ENCODE data around the gene CD22. TPM values are rescaled to one million over a fixed set of nuclear protein-coding genes. Genes with fewer than 3 reads are reported as not detected.
A peak's percentile ranks its signal among the peaks of the same experiment; 100 is the strongest.

CD22 gene
- total RNA-seq (2016; rRNA removed; fragmentation: Illumina TruSeq; extraction: Trizol), result 0.49 and 0.71 TPM in 2 replicates
- 0.53 and 1.0 TPM in 2 replicates for total RNA-seq (2016; cell fraction: cytosol; rRNA removed; fragmentation: Illumina TruSeq; extraction: Trizol; ENCODE audit: low read depth)
- 0.40 and 0.97 TPM in 2 replicates for total RNA-seq (2016; cell fraction: insoluble cytoplasmic fraction; rRNA removed; fragmentation: Illumina TruSeq; extraction: Trizol)
- 0.62 and 0.93 TPM in 2 replicates for total RNA-seq (2016; cell fraction: membrane; rRNA removed; fragmentation: Illumina TruSeq; extraction: Trizol)
- 2.8 and 3.5 TPM in 2 replicates for total RNA-seq (2016; cell fraction: nucleus; rRNA removed; fragmentation: Illumina TruSeq; extraction: Trizol)
- polyA plus RNA-seq (2011; rRNA removed), result 0.98 and 1.7 TPM in 2 replicates
- polyA plus RNA-seq (2011; cell fraction: cytosol; rRNA removed), result 0.49 and 0.85 TPM in 2 replicates
- polyA plus RNA-seq (2011; cell fraction: nucleus; rRNA removed), result 1.8 and 2.5 TPM in 2 replicates
- 0.66 and 0.72 TPM in 2 replicates for polyA plus RNA-seq (2012)
- polyA plus RNA-seq (2016; cell fraction: cytosol; fragmentation: Illumina TruSeq; extraction: Trizol; ENCODE audit: low read depth), result 0.19 and 0.31 TPM in 2 replicates
- 0.82 and 1.2 TPM in 2 replicates for polyA plus RNA-seq (2016; cell fraction: insoluble cytoplasmic fraction; fragmentation: Illumina TruSeq; extraction: Trizol; ENCODE audit: low read depth)
- polyA plus RNA-seq (2016; cell fraction: membrane; fragmentation: Illumina TruSeq; extraction: Trizol; ENCODE audit: low read depth), result 0.36 and 0.50 TPM in 2 replicates
- polyA plus RNA-seq (2016; cell fraction: nucleus; fragmentation: Illumina TruSeq; extraction: Trizol; ENCODE audit: insufficient read depth, low read depth), result 3.9 and 6.0 TPM in 2 replicates
- polyA minus RNA-seq (2011; rRNA and poly(A)+ RNA removed; ENCODE audit: low replicate concordance), result 1.6 and 2.4 TPM in 2 replicates
- polyA minus RNA-seq (2011; cell fraction: cytosol; rRNA and poly(A)+ RNA removed), result 1.5 TPM in 1 of 2 replicates, not detected in the other
- polyA minus RNA-seq (2011; cell fraction: nucleus; rRNA and poly(A)+ RNA removed), result 0.64 and 0.99 TPM in 2 replicates
- Bru-seq, nascent RNA, result percentile 23 among the genes with signal in this experiment
- percentile 29 among the genes with signal in this experiment for BruChase-seq, experiment 1, labeled RNA remaining after a 6-hour chase
- BruChase-seq, experiment 2, labeled RNA remaining after a 2-hour chase, result percentile 27 among the genes with signal in this experiment
- long read RNA-seq, experiment 1, result 0 reads
- long read RNA-seq, experiment 2, partial matches to known transcripts, result 0 of 1 reads
- long read RNA-seq, experiment 2, other reads (novel, unspliced or antisense), result 1 of 1 reads

DNA sequence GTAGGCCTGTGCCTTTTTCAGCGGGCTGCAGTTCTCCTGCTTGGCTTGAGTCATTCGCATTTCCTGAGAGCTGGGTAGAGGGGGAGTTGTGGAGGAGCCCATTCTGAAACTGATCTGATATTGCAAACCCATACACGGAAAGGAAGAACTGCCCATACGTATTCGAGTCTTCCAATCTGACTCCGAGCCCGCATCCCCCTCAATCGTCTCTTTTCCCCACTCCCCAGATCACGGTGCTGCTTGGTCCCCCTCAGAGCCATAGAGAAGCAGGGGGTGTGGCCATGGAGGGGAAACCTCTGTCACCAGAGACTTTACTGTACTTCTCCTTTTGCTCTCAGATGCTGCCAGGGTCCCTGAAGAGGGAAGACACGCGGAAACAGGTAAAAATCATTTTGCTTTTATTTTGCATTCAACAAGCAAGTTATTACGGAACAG lies at the start of gene CD22:
CD22 (plus strand) TSS at position 337 of the 435 bp plus-strand sequence. CDS start 2,854 bp downstream, outside the sequence.
- Histone ChIP-seq H2AFZ (ENCODE audit: low read length) (no peak within 1 kb of the TSS), H3K27me3 (ENCODE audit: control insufficient read depth in 1 of 2, insufficient read depth in 2 of 2, low read length in 2 of 2) (no peaks in the 10 kb centered on the region), H3K4me1 (ENCODE audit: insufficient read depth, low read length) (peaks cover 19% of the 10 kb centered on the region), H3K4me3 (replicated peaks in 1 of 3; ENCODE audit: insufficient read depth in 1 of 3, low read depth in 2 of 3, low read length in 3 of 3) (no peak within 1 kb of the TSS), H3K4me2 (ENCODE audit: low read depth, low read length) (no peak within 1 kb of the TSS), H3K27ac (ENCODE audit: extremely low read length, insufficient read depth, low read length) (no peak within 1 kb of the TSS), H3K9ac (ENCODE audit: insufficient read depth, low read depth, low read length) (no peak within 1 kb of the TSS), H3K9me3 (ENCODE audit: low read length) (no peaks in the 10 kb centered on the region), H3K79me2 (ENCODE audit: insufficient read depth, low read length) (no peaks in the 10 kb centered on the region), H4K20me1 (ENCODE audit: insufficient read depth, low read length) (no peaks in the 10 kb centered on the region), H3K36me3 (replicated peaks in 1 of 2; ENCODE audit: control insufficient read depth in 1 of 2, insufficient read depth in 2 of 2, low read length in 2 of 2) (no peaks in the 10 kb centered on the region)
- ATAC-seq, result no peak
- intact Hi-C loops (cut with micrococcal nuclease; ENCODE audit: unreplicated experiment) (no loop called here), in situ Hi-C loops (cut with HindIII; ENCODE audit: extremely low pct_ligation_motif_present, low pct_unique_long_range_greater_than_20kb) (no loop called here)
- no TSS peak for BruUV-seq (replicated peaks)
- ChIA-PET CTCF (ENCODE audit: low intra/inter-chr PET ratio, low total read pairs) (no interaction called here), POLR2A (no interaction called here)
- WGBS (ENCODE audit: low lambda C conversion rate), result 96% methylated on average over 11 of the region's 12 CpGs
- DNase-seq (ENCODE audit: low spot score), result no peak
- no peak for FAIRE-seq
- TF ChIP-seq MLLT10 (CRISPR knock-in tag; IDR thresholded peaks at IDR 0.05), result no peak
- TF ChIP-seq HOXA9 (CRISPR knock-in tag; IDR thresholded peaks at IDR 0.05; ENCODE audit: borderline replicate concordance), result no peak
- no peak for TF ChIP-seq REPIN1 (CRISPR knock-in tag; IDR thresholded peaks at IDR 0.05; ENCODE audit: borderline replicate concordance, low read depth)
- no peak for TF ChIP-seq RXRA (CRISPR knock-in tag; IDR thresholded peaks at IDR 0.05)
- no peak for TF ChIP-seq ZNF878 (CRISPR knock-in tag; IDR thresholded peaks at IDR 0.05)
- TF ChIP-seq, protein P1, sequence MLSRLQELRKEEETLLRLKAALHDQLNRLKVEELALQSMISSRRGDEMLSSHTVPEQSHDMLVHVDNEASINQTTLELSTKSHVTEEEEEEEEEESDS (CRISPR knock-in tag; IDR thresholded peaks at IDR 0.05; ENCODE audit: borderline replicate concordance), result no peak
- TF ChIP-seq PAX8 (CRISPR knock-in tag; IDR thresholded peaks at IDR 0.05; ENCODE audit: borderline replicate concordance), result no peak
- TF ChIP-seq SATB2 (CRISPR knock-in tag; IDR thresholded peaks at IDR 0.05), result no peak
- TF ChIP-seq HMG20B (CRISPR knock-in tag; conservative IDR thresholded peaks at IDR 0.05), result no peak
- TF ChIP-seq, protein P2, sequence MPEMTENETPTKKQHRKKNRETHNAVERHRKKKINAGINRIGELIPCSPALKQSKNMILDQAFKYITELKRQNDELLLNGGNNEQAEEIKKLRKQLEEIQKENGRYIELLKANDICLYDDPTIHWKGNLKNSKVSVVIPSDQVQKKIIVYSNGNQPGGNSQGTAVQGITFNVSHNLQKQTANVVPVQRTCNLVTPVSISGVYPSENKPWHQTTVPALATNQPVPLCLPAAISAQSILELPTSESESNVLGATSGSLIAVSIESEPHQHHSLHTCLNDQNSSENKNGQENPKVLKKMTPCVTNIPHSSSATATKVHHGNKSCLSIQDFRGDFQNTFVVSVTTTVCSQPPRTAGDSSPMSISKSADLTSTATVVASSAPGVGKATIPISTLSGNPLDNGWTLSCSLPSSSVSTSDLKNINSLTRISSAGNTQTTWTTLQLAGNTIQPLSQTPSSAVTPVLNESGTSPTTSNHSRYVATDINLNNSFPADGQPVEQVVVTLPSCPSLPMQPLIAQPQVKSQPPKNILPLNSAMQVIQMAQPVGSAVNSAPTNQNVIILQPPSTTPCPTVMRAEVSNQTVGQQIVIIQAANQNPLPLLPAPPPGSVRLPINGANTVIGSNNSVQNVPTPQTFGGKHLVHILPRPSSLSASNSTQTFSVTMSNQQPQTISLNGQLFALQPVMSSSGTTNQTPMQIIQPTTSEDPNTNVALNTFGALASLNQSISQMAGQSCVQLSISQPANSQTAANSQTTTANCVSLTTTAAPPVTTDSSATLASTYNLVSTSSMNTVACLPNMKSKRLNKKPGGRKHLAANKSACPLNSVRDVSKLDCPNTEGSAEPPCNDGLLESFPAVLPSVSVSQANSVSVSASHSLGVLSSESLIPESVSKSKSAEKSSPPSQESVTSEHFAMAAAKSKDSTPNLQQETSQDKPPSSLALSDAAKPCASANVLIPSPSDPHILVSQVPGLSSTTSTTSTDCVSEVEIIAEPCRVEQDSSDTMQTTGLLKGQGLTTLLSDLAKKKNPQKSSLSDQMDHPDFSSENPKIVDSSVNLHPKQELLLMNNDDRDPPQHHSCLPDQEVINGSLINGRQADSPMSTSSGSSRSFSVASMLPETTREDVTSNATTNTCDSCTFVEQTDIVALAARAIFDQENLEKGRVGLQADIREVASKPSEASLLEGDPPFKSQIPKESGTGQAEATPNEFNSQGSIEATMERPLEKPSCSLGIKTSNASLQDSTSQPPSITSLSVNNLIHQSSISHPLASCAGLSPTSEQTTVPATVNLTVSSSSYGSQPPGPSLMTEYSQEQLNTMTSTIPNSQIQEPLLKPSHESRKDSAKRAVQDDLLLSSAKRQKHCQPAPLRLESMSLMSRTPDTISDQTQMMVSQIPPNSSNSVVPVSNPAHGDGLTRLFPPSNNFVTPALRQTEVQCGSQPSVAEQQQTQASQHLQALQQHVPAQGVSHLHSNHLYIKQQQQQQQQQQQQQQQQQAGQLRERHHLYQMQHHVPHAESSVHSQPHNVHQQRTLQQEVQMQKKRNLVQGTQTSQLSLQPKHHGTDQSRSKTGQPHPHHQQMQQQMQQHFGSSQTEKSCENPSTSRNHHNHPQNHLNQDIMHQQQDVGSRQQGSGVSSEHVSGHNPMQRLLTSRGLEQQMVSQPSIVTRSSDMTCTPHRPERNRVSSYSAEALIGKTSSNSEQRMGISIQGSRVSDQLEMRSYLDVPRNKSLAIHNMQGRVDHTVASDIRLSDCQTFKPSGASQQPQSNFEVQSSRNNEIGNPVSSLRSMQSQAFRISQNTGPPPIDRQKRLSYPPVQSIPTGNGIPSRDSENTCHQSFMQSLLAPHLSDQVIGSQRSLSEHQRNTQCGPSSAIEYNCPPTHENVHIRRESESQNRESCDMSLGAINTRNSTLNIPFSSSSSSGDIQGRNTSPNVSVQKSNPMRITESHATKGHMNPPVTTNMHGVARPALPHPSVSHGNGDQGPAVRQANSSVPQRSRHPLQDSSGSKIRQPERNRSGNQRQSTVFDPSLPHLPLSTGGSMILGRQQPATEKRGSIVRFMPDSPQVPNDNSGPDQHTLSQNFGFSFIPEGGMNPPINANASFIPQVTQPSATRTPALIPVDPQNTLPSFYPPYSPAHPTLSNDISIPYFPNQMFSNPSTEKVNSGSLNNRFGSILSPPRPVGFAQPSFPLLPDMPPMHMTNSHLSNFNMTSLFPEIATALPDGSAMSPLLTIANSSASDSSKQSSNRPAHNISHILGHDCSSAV (CRISPR knock-in tag; IDR thresholded peaks at IDR 0.05; ENCODE audit: borderline replicate concordance), result no peak

Measured in HepG2 (cell line).